ENCODE data around the gene CRABP1.

DNA sequence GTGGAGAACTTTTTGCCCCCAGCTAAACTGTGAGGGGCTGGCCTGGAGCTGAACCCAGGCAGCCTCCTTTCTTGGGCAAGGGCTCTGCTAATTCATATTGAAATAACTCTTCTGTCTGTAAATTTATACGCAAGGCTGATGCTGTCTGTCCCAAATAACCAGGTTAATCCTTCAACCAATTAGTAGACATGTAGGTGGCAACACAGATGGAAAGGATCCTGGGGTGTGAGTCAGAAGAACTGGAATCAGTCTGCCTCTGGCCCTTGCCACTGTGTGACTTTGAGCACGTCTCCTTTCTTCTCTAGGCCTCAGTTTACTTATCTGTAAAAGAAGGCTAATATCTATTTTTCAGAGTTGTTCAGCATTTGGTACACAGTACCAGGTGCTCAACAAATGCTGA lies 49.6 kb downstream of the CRABP1 start:
- no peak for TF ChIP-seq ELF4 (CRISPR knock-in tag; IDR thresholded peaks at IDR 0.05; ENCODE audit: low read depth)
- TF ChIP-seq CTCF (IDR thresholded peaks at IDR 0.05), result no peak
- TF ChIP-seq, protein P1, sequence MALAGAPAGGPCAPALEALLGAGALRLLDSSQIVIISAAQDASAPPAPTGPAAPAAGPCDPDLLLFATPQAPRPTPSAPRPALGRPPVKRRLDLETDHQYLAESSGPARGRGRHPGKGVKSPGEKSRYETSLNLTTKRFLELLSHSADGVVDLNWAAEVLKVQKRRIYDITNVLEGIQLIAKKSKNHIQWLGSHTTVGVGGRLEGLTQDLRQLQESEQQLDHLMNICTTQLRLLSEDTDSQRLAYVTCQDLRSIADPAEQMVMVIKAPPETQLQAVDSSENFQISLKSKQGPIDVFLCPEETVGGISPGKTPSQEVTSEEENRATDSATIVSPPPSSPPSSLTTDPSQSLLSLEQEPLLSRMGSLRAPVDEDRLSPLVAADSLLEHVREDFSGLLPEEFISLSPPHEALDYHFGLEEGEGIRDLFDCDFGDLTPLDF (CRISPR knock-in tag; IDR thresholded peaks at IDR 0.05), result no peak
- TF ChIP-seq NR3C1 (CRISPR knock-in tag; conservative IDR thresholded peaks at IDR 0.05; ENCODE audit: low read depth), result no peak
- no peak for TF ChIP-seq EMX1 (CRISPR knock-in tag; IDR thresholded peaks at IDR 0.05)
- no peak for TF ChIP-seq CREM (CRISPR knock-in tag; IDR thresholded peaks at IDR 0.05)
- TF ChIP-seq NR2C2 (CRISPR knock-in tag; IDR thresholded peaks at IDR 0.05), result no peak
- TF ChIP-seq ESRRA (CRISPR knock-in tag; IDR thresholded peaks at IDR 0.05; ENCODE audit: borderline replicate concordance), result no peak
- TF ChIP-seq ZNF263 (CRISPR knock-in tag; IDR thresholded peaks at IDR 0.05; ENCODE audit: low read depth), result no peak
- no peak for TF ChIP-seq ZNF232 (CRISPR knock-in tag; IDR thresholded peaks at IDR 0.05)
